Activated T-cell treated with anti-CD3 and anti-CD28 coated beads for 48 hours (primary cell): ENCODE results near the gene VPS26B.
"Not testable (repeated sequence)": the region's sequence is repeated elsewhere in the genome, so short reads cannot be mapped to it uniquely, and the experiment has no call there.

Experiments used
- DNase-seq: peaks from one replicate; pipeline ENCODE4 v3.0.0-alpha.2; 2020; ENCODE audit warnings: low read depth

VPS26B gene

GRCh38 chr11:134258577-134258976 lies 34.1 kb downstream of the VPS26B start:
- DNase-seq, result no peak

GRCh38 chr11:134260503-134260902 lies 36.0 kb downstream of the VPS26B start:
- no peak for DNase-seq

GRCh38 chr11:134260983-134261382 lies 36.5 kb downstream of the VPS26B start:
- DNase-seq, result no peak

- no peak for DNase-seq
Observed at GRCh38 chr11:134261626-134262488, 37.4 kb downstream of the VPS26B start.

GRCh38 chr11:134264966-134265764 lies 40.7 kb downstream of the VPS26B start:
- no peak for DNase-seq

GRCh38 chr11:134266440-134266839 lies 42.0 kb downstream of the VPS26B start:
- DNase-seq, result no peak

GRCh38 chr11:134266841-134267251 lies 42.4 kb downstream of the VPS26B start:
- DNase-seq, result no peak

- no peak for DNase-seq
Observed at GRCh38 chr11:134267461-134267860, 43.0 kb downstream of the VPS26B start.

- no peak for DNase-seq
Observed at GRCh38 chr11:134267966-134268365, 43.5 kb downstream of the VPS26B start.

- DNase-seq, result no peak
Observed at GRCh38 chr11:134270250-134270714, 45.8 kb downstream of the VPS26B start.

- DNase-seq, result no peak
Observed at GRCh38 chr11:134271978-134272377, 47.5 kb downstream of the VPS26B start.

GRCh38 chr11:134272381-134273316 lies 48.2 kb downstream of the VPS26B start:
- DNase-seq, result no peak

- no peak for DNase-seq
Observed at GRCh38 chr11:134273317-134273712, 48.8 kb downstream of the VPS26B start.

GRCh38 chr11:134275188-134275533 lies 50.7 kb downstream of the VPS26B start:
- DNase-seq, result no peak

GRCh38 chr11:134275534-134276395 lies 51.3 kb downstream of the VPS26B start, which contains the start of gene GLB1L3:
Gene GLB1L3 (plus strand): TSS chr11:134276379. CDS start chr11:134276741, 362 bp downstream.
- peak; percentile 78 for DNase-seq

- DNase-seq, result no peak
Observed at GRCh38 chr11:134276396-134277182, 52.1 kb downstream of the VPS26B start.

- no peak for DNase-seq
Observed at GRCh38 chr11:134277183-134278001, 52.9 kb downstream of the VPS26B start.

- DNase-seq, result no peak
Observed at GRCh38 chr11:134278356-134278755, 53.9 kb downstream of the VPS26B start.

- DNase-seq, result not testable (repeated sequence)
Observed at GRCh38 chr11:134281635-134282034, 57.2 kb downstream of the VPS26B start.
